Measurements from ENCODE around the gene RPS27.
"Not testable (repeated sequence)": the region's sequence is repeated elsewhere in the genome, so short reads cannot be mapped to it uniquely, and the experiment has no call there.

The RPS27 gene

GRCh38 chr1:153985941-153986761 lies 4.4 kb upstream of the RPS27 start, which contains the start of gene RAB13:
Gene RAB13 (minus strand): TSS chr1:153986339. CDS start chr1:153986236, 103 bp downstream.
- peak; percentile 87 for DNase-seq (ENCODE audit: low spot score)

DNA sequence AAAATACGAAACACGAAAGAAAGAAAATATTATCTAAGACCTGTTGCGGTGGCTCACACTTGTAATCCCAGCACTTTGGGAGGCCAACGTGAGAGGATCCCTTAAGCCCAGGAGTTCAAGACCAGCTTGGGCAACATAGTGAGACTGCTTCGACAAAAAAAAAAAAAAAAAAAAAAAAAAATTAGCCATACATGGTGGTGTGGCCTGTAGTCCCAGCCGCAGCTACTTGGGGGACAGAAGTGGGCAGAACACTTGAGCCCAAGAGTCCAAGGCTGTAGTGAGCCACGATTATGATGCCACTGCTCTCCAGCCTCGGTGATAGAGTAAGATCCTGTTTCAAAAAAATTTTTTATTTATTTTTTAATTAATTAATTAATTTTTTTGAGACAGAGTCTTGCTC lies 2.9 kb upstream of the RPS27 start:
- no peak for DNase-seq (ENCODE audit: low spot score)

- DNase-seq (ENCODE audit: low spot score): no peak
Measured at GRCh38 chr1:153991151-153991630, 629 bp downstream of the RPS27 start.

DNA sequence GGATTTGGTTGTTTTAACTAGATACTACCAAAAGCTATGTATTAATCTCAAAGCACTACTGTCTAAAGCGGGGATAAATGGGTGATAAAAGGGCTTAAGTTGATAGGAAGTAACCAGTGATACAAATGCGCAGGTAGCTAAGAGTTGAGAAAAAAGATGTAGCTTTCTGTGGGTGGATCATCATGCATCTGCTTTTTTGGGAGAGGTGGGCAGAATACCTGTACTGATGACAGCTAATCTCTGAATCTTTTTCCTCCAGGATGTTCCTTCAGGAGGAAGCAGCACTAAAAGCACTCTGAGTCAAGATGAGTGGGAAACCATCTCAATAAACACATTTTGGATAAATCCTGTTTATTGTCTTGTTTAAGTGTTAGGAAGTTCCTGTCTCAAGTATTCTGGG lies 1.2 kb downstream of the RPS27 start:
- DNase-seq (ENCODE audit: low spot score): no peak

- no peak for DNase-seq (ENCODE audit: low spot score)
Measured at GRCh38 chr1:153995202-153995601, 4.6 kb downstream of the RPS27 start.

- no peak for DNase-seq (ENCODE audit: low spot score)
Measured at GRCh38 chr1:153995640-153996039, 5.1 kb downstream of the RPS27 start.

DNA sequence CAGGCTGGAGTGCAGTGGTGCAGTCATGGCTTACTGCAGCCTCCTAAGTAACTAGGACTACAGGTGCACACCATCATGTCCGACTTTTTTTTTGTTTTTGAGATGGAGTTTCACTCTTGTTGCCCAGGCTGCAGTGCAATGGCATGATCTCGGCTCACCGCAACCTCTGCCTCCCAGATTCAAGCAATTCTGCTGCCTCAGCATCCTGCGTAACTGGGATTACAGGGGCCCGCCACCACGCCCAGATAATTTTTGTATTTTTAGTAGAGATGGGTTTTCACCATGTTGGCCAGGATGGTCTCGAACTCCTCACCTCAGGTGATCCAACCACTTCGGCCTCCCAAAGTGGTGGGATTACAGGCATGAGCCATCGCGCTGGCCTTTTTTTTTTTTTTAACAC lies 6.3 kb downstream of the RPS27 start:
- not testable (repeated sequence) for DNase-seq (ENCODE audit: low spot score)

DNA sequence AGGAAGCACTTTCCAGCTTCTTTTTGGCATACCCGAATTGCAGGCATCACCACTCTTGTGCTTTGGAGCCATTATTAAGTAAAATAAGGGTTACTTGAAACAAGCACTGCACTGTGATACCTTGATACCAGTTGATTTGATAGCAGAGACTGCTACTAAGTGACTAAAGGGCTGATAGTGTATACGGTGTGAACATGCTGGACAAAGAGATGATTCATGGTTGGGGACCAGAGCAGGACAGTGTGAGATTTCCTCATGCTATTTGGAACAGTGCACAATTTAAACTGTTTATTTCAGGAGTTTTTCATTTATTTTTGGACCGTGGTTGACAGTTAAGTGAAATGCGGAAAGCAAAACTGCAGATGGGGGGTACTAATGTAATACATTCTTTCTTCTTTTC lies 9.9 kb downstream of the RPS27 start:
- DNase-seq (ENCODE audit: low spot score): no peak

DNA sequence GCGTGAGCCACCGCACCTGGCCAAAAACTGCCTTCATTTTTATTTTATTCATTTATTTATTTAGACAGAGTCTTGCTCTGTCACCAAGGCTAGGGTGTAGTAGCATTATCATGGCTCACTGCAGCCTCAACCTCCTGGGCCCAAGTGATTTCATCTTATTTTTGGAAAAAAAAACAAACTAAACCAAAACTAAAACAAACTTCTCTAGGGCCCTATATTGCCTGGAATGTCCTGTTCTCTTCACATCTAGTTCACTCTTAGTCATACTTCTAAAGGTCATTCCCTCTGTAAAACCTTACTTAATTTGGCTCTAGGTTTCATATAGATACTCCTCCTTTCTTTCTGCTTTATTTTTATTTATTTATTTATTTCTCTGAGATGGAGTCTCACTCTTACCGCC lies 15.6 kb downstream of the RPS27 start:
- DNase-seq (ENCODE audit: low spot score): no peak

DNA sequence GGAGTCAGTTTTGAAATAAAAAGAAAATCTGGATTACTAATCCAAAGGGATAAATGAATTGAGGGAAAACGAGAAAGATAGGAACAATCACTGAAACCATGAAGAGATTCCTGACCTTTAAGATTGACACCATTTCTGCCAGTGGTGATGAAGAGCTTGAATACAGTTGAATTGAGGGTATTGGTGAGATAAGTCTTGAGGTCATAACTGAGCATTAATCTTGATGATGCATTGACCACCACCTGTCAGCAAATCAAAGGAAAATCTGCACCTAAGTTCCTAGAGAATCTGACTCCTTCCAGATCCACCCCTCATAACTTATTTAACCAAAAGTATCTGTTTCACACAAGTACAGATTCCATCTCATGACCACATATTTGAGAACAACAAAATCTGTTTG lies 21.6 kb downstream of the RPS27 start:
- DNase-seq (ENCODE audit: low spot score): no peak

GRCh38 chr1:154012543-154012942 lies 22.0 kb downstream of the RPS27 start:
- not testable (repeated sequence) for DNase-seq (ENCODE audit: low spot score)

DNA sequence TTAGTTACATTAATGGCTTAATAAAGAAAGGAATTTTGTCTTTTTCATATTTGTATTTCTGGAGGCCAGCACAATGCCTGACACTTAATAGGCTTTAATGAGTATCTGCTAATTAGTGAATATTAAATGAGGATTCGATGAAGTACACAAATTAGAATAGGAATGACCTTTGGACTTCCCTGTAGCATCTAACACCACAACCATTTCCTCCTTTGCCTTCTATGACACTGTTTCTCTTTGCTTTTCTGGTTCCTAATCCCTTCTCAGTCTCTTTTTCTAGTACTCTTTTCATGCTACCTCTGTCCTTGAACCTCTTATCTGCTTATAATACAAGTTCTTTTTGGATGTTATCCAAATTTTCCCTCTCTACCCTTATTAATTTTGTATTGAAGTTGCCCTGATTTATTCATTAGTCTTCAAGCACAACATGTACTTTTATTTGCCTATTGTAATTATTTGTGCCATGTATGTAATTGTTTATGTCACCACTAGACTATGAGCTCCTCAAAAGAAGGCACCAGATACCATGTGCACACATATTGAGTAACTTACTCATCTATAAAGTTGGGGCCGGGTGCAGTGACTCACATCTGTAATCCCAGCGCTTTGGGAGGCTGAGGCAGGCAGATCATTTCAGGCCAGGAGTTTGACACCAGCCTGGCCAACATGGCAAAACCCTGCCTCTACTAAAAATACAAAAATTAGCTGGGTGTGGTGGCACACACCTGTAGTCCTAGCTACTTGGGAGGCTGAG lies 23.8 kb downstream of the RPS27 start:
- DNase-seq (ENCODE audit: low spot score): no peak

DNA sequence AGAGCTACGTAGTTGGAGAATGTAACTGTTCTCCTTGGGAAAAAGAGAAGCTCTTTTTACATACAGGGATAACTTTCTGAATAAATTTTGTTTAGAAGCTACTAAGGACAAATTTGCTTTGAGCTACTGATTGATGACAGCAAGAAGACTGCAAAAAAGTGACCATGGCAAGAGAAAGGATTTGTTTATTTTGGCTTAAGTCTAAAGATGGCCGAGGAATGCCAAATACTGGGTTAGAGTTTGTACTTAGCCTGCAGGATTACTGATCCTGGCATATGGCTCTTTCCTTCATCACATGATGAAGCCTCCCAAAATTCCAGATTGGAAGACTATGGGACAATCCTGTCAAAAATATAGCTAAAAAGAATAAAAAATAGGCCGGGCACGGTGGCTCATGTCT lies 28.7 kb downstream of the RPS27 start:
- no peak for DNase-seq (ENCODE audit: low spot score)

- DNase-seq (ENCODE audit: low spot score): no peak
Measured at GRCh38 chr1:154019940-154020339, 29.4 kb downstream of the RPS27 start.

DNA sequence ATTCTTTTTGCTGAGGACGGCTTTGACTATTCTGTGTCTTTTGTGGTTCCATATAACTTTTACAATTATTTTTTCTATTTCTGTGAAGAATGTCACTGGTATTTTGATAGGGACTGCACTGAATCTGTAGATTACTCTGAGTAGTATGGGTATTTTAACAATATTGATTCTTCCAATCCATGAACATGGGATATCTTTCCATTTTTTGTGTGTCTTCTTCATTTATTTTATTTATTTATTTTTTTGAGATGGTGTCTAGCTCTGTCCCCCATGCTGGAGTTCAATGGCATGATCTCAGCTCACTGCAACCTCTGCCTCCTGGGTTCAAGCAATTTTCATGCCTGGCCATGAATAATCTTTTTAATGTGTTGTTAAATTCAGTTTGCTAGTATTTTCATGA lies 43.1 kb downstream of the RPS27 start:
- not testable (repeated sequence) for DNase-seq (ENCODE audit: low spot score)

Measured in HuH-7 (cell line).